IMR-90 (cell line): ENCODE data around the gene NUBPL. TPM values are rescaled to one million over a fixed set of nuclear protein-coding genes. Genes with fewer than 3 reads are reported as not detected.

Source experiments
- ATAC-seq: fragments of 200-7000 bp; cut with Tn5 transposase; 2 replicates; pipeline ENCODE4 v1.9.1; 2020; ENCODE audit warnings: low read depth, mild to moderate bottlenecking, moderate library complexity
- BruUV-seq: library from RNA; stranded (reverse); fragments of 400-500 nt; replicated peaks from 2 replicates; lab custom pipeline; 2021; lab: Mats Ljungman, UMichigan
- CTCF ChIA-PET: fragments of 300-600 bp; formaldehyde crosslinking; extraction: SDS; loops from one replicate; lab custom pipeline; 2021; ENCODE audit warnings: antibody characterized with exemption; lab: Yijun Ruan, JAX
- POLR2A ChIA-PET: fragments of 300-600 bp; sonication (Branson Sonifier 250); formaldehyde crosslinking; loops from one replicate; lab custom pipeline; 2022; ENCODE audit warnings: antibody characterized with exemption; ENCODE audit not compliant: unreplicated experiment; lab: Charles Lee
- DNase-seq: peaks from one replicate; pipeline ENCODE4 v3.0.0; 2013
- H2AFZ ChIP-seq: replicated peaks from 2 replicates; pipeline ENCODE3; 2013; ENCODE audit warnings: low read length, mild to moderate bottlenecking; ENCODE audit not compliant: poor library complexity
- H2AK5ac ChIP-seq: 2 replicates; pipeline ENCODE4 v1.6.1; 2013; ENCODE audit warnings: low read depth, low read length, inconsistent platforms
- H2AK9ac ChIP-seq: replicated peaks from 2 replicates; pipeline ENCODE3; 2013; ENCODE audit warnings: mild to moderate bottlenecking, low read depth, low read length, moderate library complexity; ENCODE audit not compliant: poor library complexity
- H2BK120ac ChIP-seq: 2 replicates; pipeline ENCODE4 v1.6.1; 2013; ENCODE audit warnings: low read depth, low read length, inconsistent platforms
- H2BK15ac ChIP-seq: 3 replicates; pipeline ENCODE4 v1.6.1; 2013; ENCODE audit warnings: low read depth, low read length, inconsistent platforms
- H2BK20ac ChIP-seq: 2 replicates; pipeline ENCODE4 v1.6.1; 2013; ENCODE audit warnings: low read depth, mild to moderate bottlenecking, inconsistent platforms, low read length, moderate library complexity
- H2BK5ac ChIP-seq: 2 replicates; pipeline ENCODE4 v1.6.1; 2013; ENCODE audit warnings: mild to moderate bottlenecking, low read depth, low read length, inconsistent platforms; ENCODE audit not compliant: poor library complexity, severe bottlenecking
- H3K14ac ChIP-seq: replicated peaks from 2 replicates; pipeline ENCODE4 v1.6.1; 2013; ENCODE audit warnings: low read depth, low read length, inconsistent platforms
- H3K18ac ChIP-seq: 2 replicates; pipeline ENCODE4 v1.6.1; 2013; ENCODE audit warnings: low read depth, low read length, control low read depth
- H3K23ac ChIP-seq: 2 replicates; pipeline ENCODE4 v1.6.1; 2013; ENCODE audit warnings: low read depth, low read length, inconsistent platforms
- H3K27ac ChIP-seq: 2 replicates; pipeline ENCODE4 v1.5.1; 2013; ENCODE audit warnings: mild to moderate bottlenecking, control low read depth, low read length; ENCODE audit not compliant: insufficient read depth
- H3K27me3 ChIP-seq: 2 replicates; pipeline ENCODE4 v1.6.1; 2013; ENCODE audit warnings: low read length; ENCODE audit not compliant: control insufficient read depth, insufficient read depth
- H3K36me3 ChIP-seq: 2 replicates; pipeline ENCODE4 v1.6.1; 2013; ENCODE audit warnings: low read length, mixed read lengths; ENCODE audit not compliant: control insufficient read depth, insufficient read depth
- H3K4ac ChIP-seq: 2 replicates; pipeline ENCODE4 v1.6.1; 2013; ENCODE audit warnings: low read depth, low read length, inconsistent platforms
- H3K4me1 ChIP-seq: 2 replicates; pipeline ENCODE4 v1.6.1; 2013; ENCODE audit warnings: low read length, mixed read lengths; ENCODE audit not compliant: control insufficient read depth, insufficient read depth
- H3K4me2 ChIP-seq: 2 replicates; pipeline ENCODE4 v1.6.1; 2013; ENCODE audit warnings: low read depth, mild to moderate bottlenecking, control low read depth, low read length, moderate library complexity
- H3K4me3 ChIP-seq: 2 replicates; pipeline ENCODE4 v1.5.1; 2013; ENCODE audit warnings: low read depth, mild to moderate bottlenecking, control low read depth, low read length, moderate library complexity; ENCODE audit not compliant: insufficient read depth
- H3K56ac ChIP-seq: 2 replicates; pipeline ENCODE4 v1.6.1; 2013; ENCODE audit warnings: low read length, inconsistent platforms; ENCODE audit not compliant: insufficient read depth; ENCODE audit errors: extremely low read depth
- H3K79me1 ChIP-seq, 2 experiments: 2 replicates each; pipeline ENCODE4 v1.6.1; 2013; ENCODE audit warnings: low read length in 2 of 2, inconsistent platforms in 1 of 2, low read depth in 1 of 2
- H3K9ac ChIP-seq: 2 replicates; pipeline ENCODE4 v1.6.1; 2013; ENCODE audit warnings: low read depth, low read length, control low read depth
- H3K9me1 ChIP-seq: 2 replicates; pipeline ENCODE4 v1.6.1; 2013; ENCODE audit warnings: low read length, inconsistent platforms; ENCODE audit not compliant: insufficient read depth
- H3K9me3 ChIP-seq: 2 replicates; pipeline ENCODE4 v1.6.1; 2013; ENCODE audit warnings: low read length; ENCODE audit not compliant: control insufficient read depth, insufficient read depth
- H4K20me1 ChIP-seq: 2 replicates; pipeline ENCODE4 v1.6.1; 2013; ENCODE audit warnings: low read length, inconsistent platforms; ENCODE audit not compliant: insufficient read depth
- H4K5ac ChIP-seq: 2 replicates; pipeline ENCODE4 v1.6.1; 2013; ENCODE audit warnings: mild to moderate bottlenecking, low read depth, low read length, control low read depth
- H4K8ac ChIP-seq, 2 experiments: 2 replicates each; pipeline ENCODE4 v1.6.1; 2013; ENCODE audit warnings: low read depth in 2 of 2, low read length in 2 of 2, control low read depth in 1 of 2, inconsistent platforms in 1 of 2
- H4K91ac ChIP-seq: 2 replicates; pipeline ENCODE4 v1.6.1; 2013; ENCODE audit warnings: low read depth, low read length, inconsistent platforms; ENCODE audit not compliant: insufficient read depth
- BHLHE40 ChIP-seq: fragments of 150-350 bp; IDR thresholded peaks from 2 replicates; pipeline ENCODE4 v1.6.1; 2016; ENCODE audit warnings: mild to moderate bottlenecking, low read depth, low read length
- CEBPB ChIP-seq: IDR thresholded peaks from 2 replicates; pipeline ENCODE4 v1.6.1; 2012; ENCODE audit warnings: low read depth, low read length, improper control_type of control experiment
- CHD1 ChIP-seq: IDR thresholded peaks from 2 replicates; pipeline ENCODE4 v1.6.1; 2012; ENCODE audit warnings: low read depth, low read length, improper control_type of control experiment
- CTCF ChIP-seq: conservative IDR thresholded peaks from 2 replicates; pipeline ENCODE4 v1.5.1; 2012; ENCODE audit warnings: mild to moderate bottlenecking, low read depth, low read length, improper control_type of control experiment
- ELK1 ChIP-seq: fragments of 150-350 bp; IDR thresholded peaks from 2 replicates; pipeline ENCODE4 v1.6.1; 2016; ENCODE audit warnings: low read depth, mild to moderate bottlenecking, low read length, moderate library complexity, borderline replicate concordance
- FOS ChIP-seq: fragments of 150-350 bp; IDR thresholded peaks from 2 replicates; pipeline ENCODE4 v1.6.1; 2016; ENCODE audit warnings: low read depth, low read length
- MAFK ChIP-seq: IDR thresholded peaks from 2 replicates; pipeline ENCODE4 v1.6.1; 2012; ENCODE audit warnings: low read depth, low read length, improper control_type of control experiment
- MAZ ChIP-seq: IDR thresholded peaks from 2 replicates; pipeline ENCODE4 v1.6.1; 2012; ENCODE audit warnings: low read depth, mild to moderate bottlenecking, low read length, improper control_type of control experiment, moderate library complexity, borderline replicate concordance
- MXI1 ChIP-seq: IDR thresholded peaks from 2 replicates; pipeline ENCODE4 v1.6.1; 2012; ENCODE audit warnings: low read depth, mild to moderate bottlenecking, low read length, moderate library complexity, borderline replicate concordance
- NFE2L2 ChIP-seq: fragments of 150-350 bp; IDR thresholded peaks from 2 replicates; pipeline ENCODE4 v1.6.1; 2016; ENCODE audit warnings: low read depth, mild to moderate bottlenecking, low read length
- POLR2A ChIP-seq: IDR thresholded peaks from 2 replicates; pipeline ENCODE4 v1.6.1; 2012; ENCODE audit warnings: mild to moderate bottlenecking, low read depth, low read length
- RAD21 ChIP-seq: IDR thresholded peaks from 2 replicates; pipeline ENCODE4 v1.6.1; 2012; ENCODE audit warnings: low read length, improper control_type of control experiment
- RCOR1 ChIP-seq: IDR thresholded peaks from 2 replicates; pipeline ENCODE4 v1.6.1; 2012; ENCODE audit warnings: mild to moderate bottlenecking, low read length, improper control_type of control experiment; ENCODE audit not compliant: insufficient replicate concordance
- RFX5 ChIP-seq: IDR thresholded peaks from 2 replicates; pipeline ENCODE4 v1.8.0; 2012; ENCODE audit warnings: low read depth, mild to moderate bottlenecking, low read length, moderate library complexity
- SMC3 ChIP-seq: fragments of 150-350 bp; IDR thresholded peaks from 2 replicates; pipeline ENCODE4 v1.6.1; 2016; ENCODE audit warnings: low read depth, mild to moderate bottlenecking, antibody characterized with exemption, low read length, moderate library complexity
- USF2 ChIP-seq: fragments of 150-350 bp; IDR thresholded peaks from 2 replicates; pipeline ENCODE4 v1.6.1; 2017; ENCODE audit warnings: mild to moderate bottlenecking, antibody characterized with exemption, low read length, low read depth
- dilution Hi-C: fragments of 300-500 bp; cut with HindIII; formaldehyde crosslinking; loops from one replicate; pipeline ENCODE4 v1.14.3; 2018; ENCODE audit warnings: low sequenced_read_pairs; ENCODE audit not compliant: unreplicated experiment
- in situ Hi-C: fragments of 300-500 bp; cut with MboI; formaldehyde crosslinking; loops from 3 replicates; pipeline ENCODE4 v1.14.3; 2019; ENCODE audit warnings: low sequenced_read_pairs, inconsistent platforms, mixed read lengths
- intact Hi-C: fragments of 100-400 bp; cut with micrococcal nuclease; formaldehyde crosslinking; loops from 2 replicates; pipeline ENCODE4 v1.10.0; 2022
- polyA plus RNA-seq, 3 experiments: library from polyadenylated mRNA; depleted of rRNA; stranded (reverse); fragments of >200 nt; gene quantifications; 2 replicates each; pipeline ENCODE4 v1.2.3, GENCODE V29; 2012; ENCODE audit warnings: low replicate concordance in 1 of 3
- total RNA-seq: library from RNA; depleted of rRNA; stranded (reverse); fragments of >200 nt; gene quantifications from 2 replicates; pipeline ENCODE4 v1.2.3, GENCODE V29; 2012

The NUBPL gene
- total and polyA plus RNA-seq, 2 of the 4 experiments (the other 2 are of a cell fraction): 5.4 to 11.5 TPM

GRCh38 chr14:31898838-31899528, 337.8 kb downstream of the NUBPL start:
- H3K56ac ChIP-seq: no peak overlapping the region
- BruUV-seq: no TSS peak
- H3K27ac ChIP-seq: no peak overlapping the region
- H3K36me3 ChIP-seq: no peaks in the 10 kb centered on the region
- ChIA-PET POLR2A (interaction anchor here (0.6 kb wide), 1 partner anchor 9 kb away, joined by 3 read pairs; no protein-coding TSS in a partner anchor), CTCF (interaction anchor here (0.6 to 1.9 kb wide), 2 partner anchors 28 to 139 kb away, joined by 4 to 7 read pairs; no protein-coding TSS in a partner anchor)
- no peak overlapping the region for H2AK5ac ChIP-seq
- H3K9me1 ChIP-seq: peaks cover 8% of the 10 kb centered on the region
- H3K27me3 ChIP-seq: no peaks in the 10 kb centered on the region
- TF ChIP-seq USF2: no peak
- no peak for TF ChIP-seq POLR2A
- no peak for TF ChIP-seq ELK1
- TF ChIP-seq CTCF: no peak
- TF ChIP-seq FOS: no peak
- no peak for TF ChIP-seq RCOR1
- no peak for TF ChIP-seq MAFK
- no peak for TF ChIP-seq CHD1
- TF ChIP-seq SMC3: no peak
- no peak for TF ChIP-seq RFX5
- TF ChIP-seq NFE2L2: no peak
- no peak for TF ChIP-seq BHLHE40
- TF ChIP-seq MAZ: no peak
- TF ChIP-seq RAD21: no peak
- TF ChIP-seq MXI1: no peak
- no peak for TF ChIP-seq CEBPB
- H2BK15ac ChIP-seq: no peak overlapping the region
- no peak overlapping the region for H3K9ac ChIP-seq
- H4K5ac ChIP-seq: no peak overlapping the region
- no peak overlapping the region for H3K23ac ChIP-seq
- H3K79me1 ChIP-seq: no peaks in the 10 kb centered on the region
- no peak overlapping the region for H3K4ac ChIP-seq
- peaks cover 10% of the 10 kb centered on the region for H3K4me1 ChIP-seq
- in situ Hi-C loops: no loop called here
- H3K18ac ChIP-seq: no peak overlapping the region
- dilution Hi-C loops: no loop called here
- no peak overlapping the region for H4K8ac ChIP-seq
- H2BK120ac ChIP-seq: no peak overlapping the region
- no peak for ATAC-seq
- intact Hi-C loops: no loop called here
- no peak overlapping the region for H3K4me3 ChIP-seq
- no peaks in the 10 kb centered on the region for H3K9me3 ChIP-seq
- no peak overlapping the region for H3K4me2 ChIP-seq
- DNase-seq: no peak
- no peak overlapping the region for H4K91ac ChIP-seq
- no peak overlapping the region for H2AFZ ChIP-seq
- H4K20me1 ChIP-seq: no peaks in the 10 kb centered on the region
- H2AK9ac ChIP-seq: no peak overlapping the region
- no peak overlapping the region for H3K14ac ChIP-seq
- H2BK20ac ChIP-seq: no peak overlapping the region
- H2BK5ac ChIP-seq: no peak overlapping the region
